Activated T-helper 1 cell treated with Interleukin-2 at 50 U/mL for 16 hours (primary cell): ENCODE measurements around the gene PARD3B.

ENCODE experiments used
- DNase-seq: peaks from one replicate; pipeline ENCODE4 v3.0.0-alpha.2; 2020; ENCODE audit warnings: low read depth

PARD3B gene

DNA sequence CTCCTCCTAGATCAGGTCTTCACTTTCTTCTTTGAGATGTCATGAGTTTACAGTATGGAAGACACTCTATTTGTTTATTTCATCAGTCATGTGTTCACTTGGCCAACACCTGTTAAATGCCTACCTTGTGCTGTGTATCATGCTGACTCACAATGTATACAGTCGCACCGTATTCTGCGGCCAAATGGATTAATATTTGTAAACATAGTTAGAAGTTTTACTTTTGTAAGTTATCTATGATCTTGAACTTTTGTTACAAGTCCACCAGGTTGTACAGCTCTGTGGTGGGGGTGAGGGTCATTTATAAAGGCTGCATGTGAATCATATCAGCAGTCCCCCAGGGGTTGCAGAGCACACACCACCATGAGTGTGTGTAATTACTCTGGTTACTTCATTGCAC is 728.4 kb downstream of the PARD3B start:
- DNase-seq: no peak

DNA sequence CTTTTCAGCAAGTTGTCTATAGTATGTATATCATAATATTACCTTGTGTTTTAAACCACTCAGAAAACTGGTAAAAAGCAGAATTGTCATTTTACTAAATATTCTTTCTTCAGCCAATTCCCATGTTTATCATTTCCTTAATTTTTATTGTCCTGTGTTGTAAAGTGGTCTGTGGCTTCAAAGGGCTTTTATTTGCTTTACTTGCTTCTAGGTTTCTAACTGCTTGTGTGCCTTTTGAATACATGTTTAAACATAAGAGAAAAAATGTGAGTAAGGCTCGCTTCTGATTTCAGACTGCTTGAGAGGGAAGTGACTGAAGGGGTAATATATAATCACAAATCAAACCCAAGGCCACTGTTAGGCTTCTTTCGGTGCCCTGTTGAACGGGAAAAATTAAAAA is 729.5 kb downstream of the PARD3B start:
- no peak for DNase-seq

DNA sequence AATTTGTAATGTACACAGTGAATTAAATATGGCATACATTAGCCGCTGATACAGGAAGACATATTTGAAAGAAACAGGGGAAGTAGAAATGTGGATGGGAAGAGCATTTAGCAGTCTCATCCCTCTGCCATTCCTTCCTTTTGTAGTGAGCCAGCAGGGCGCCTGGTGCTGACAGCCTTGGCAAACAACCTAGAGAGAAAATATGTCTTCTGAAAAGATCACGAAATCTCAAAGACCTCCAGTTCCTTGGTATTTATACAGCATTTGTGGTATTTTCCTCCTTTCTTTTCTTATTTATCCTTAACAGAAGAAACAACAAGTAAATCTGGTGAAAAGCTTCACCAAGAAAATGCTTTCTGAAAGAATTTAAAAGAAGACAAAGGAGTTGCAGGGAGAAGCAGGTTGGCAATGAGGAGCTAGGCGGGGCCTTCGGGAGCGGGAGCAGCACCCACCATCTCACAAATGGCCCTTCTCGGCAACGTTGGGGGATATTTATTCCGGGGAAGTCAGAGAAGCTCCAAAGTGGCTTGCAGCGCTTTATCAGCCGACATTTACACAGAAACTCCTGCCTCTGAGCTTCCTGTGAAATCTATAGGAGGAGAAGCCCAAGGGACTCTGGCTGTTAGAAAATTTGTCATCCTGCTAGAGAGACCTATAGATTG is 731.0 kb downstream of the PARD3B start:
- DNase-seq: no peak

DNA sequence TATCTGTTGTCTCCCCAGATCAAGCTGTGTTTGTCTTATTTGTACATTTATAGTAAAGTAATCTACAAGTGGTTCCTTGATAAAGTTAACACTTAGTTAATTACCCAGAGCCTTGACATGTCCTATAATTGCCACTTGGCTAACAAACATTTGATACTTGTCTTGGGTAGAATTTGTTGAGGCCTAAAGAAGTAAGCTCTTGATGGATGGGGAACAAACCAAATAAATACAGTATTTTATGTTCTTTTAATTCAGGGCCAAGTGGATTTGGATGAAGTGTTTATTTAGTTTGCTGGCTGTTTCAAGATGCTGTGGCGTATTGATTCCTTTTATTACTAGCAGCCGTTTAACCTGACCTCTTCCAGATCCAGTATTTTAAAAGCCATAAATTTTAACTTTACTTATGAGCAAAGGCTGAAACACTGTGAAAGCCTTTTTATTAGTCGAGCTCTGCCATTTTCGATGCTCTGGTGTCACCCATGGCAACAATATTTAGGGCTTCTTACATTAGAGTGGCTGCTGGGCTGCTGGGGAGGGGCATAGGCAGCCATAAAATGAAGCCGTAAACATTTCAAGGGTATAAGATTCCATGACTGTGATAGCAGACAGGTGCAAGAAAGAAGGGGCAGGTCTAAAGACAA is 735.4 kb downstream of the PARD3B start:
- no peak for DNase-seq

- DNase-seq: no peak
These were observed 738.5 kb downstream of the PARD3B start for GRCh38 chr2:205283736-205284270.

DNA sequence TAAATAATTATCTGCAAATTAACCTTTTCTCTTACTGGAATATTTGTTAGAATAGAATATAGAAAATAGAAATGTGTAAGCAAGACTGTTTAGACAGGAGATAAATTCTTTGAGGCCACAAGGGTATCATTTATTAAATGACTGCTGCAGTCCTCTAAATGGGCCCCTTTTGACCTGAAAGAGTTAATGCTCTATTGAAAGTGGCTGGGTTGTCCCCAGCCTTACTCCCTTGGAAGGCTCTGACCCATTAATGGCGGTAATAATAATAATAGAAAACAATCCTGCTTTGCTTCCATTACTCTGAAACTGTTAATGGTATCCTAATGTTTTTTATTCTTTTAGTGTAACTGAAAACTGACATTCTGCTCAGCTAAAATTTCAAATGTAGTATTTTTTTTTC is 739.1 kb downstream of the PARD3B start:
- DNase-seq: no peak

GRCh38 chr2:205287316-205287715 is 742.0 kb downstream of the PARD3B start:
- DNase-seq: no peak

DNA sequence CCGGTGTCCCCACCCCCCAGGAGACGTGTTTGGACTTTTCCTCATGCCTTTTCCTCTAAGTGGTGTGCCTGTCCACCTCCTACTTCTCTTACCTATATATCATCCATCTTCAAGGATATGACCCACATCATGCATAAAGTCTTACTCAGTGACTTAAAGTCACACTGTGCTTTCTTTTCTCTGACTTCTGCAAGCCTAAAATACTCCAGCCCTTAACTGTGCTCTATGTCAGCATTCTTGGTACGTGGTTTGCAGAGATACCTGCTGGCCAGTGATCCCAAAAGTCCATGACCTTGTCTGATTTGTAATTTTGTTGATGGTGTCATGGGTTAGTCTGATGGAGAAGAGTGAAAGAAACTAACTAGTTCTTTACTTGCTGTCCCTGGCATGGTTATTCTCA is 743.4 kb downstream of the PARD3B start:
- DNase-seq: no peak

- DNase-seq: no peak
These were observed 745.0 kb downstream of the PARD3B start for GRCh38 chr2:205290299-205290698.

GRCh38 chr2:205292665-205293295 is 747.5 kb downstream of the PARD3B start:
- no peak for DNase-seq

DNA sequence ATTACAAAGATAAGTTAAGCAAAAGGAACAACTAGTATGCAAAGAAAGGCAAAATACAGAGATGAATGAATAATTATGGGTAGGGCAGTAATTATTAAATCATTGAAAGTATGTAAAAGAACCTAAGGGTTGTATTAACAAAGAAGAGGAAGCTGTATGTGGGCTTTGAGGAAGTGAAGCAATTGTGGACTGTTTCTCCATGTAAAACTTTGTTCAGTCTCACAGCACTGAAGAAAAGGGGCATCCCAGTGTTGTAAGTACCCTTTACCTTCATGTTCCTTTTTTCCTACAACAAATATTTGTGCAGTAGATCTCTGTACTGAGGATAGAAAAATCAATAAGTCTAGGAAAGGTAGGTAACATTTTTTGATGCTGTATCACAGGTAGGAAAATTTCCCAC is 748.3 kb downstream of the PARD3B start:
- DNase-seq: no peak

- DNase-seq: no peak
These were observed 751.7 kb downstream of the PARD3B start for GRCh38 chr2:205296959-205297358.

- DNase-seq: no peak
These were observed 752.1 kb downstream of the PARD3B start for GRCh38 chr2:205297368-205297767.

GRCh38 chr2:205297846-205298245 is 752.6 kb downstream of the PARD3B start:
- DNase-seq: no peak

- DNase-seq: no peak
These were observed 765.9 kb downstream of the PARD3B start for GRCh38 chr2:205311201-205311600.

DNA sequence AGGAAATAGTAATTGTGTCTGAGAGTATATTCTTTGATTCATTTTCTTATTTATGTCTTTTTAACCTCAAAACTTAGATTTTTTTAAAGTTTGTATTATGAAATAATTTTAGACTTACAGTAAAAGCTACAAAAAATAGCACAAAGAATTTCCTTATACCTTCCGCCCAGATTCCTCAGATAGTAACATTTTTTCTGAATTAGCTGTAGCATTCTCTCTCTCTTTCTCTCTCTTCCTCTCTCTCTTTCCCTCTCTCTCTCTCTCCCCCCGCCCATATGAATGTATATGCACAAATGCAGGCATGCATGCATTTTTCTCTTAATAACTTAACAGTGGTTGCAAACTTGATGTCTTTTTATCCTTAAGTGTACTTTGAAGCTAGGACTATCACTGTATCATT is 776.0 kb downstream of the PARD3B start:
- no peak for DNase-seq

DNA sequence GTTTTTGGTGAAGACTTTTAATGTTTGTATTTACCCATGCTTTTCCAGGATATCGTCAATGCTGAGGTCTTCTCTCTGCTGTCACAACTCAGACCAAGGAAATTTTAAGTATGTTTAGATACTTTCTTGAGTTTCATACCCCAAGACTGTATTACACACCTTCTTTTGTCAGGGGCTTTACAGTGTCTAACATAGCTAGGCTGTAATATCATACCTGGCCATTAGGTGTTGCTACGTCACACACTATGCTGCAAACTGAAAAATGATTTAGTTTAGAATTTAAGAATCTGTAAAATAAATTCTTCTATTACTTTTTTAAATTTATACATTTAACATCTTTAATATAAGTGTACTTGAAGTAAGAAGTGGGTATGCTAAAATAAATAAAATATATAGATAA is 778.7 kb downstream of the PARD3B start:
- no peak for DNase-seq

GRCh38 chr2:205324355-205324754 is 779.1 kb downstream of the PARD3B start:
- no peak for DNase-seq

DNA sequence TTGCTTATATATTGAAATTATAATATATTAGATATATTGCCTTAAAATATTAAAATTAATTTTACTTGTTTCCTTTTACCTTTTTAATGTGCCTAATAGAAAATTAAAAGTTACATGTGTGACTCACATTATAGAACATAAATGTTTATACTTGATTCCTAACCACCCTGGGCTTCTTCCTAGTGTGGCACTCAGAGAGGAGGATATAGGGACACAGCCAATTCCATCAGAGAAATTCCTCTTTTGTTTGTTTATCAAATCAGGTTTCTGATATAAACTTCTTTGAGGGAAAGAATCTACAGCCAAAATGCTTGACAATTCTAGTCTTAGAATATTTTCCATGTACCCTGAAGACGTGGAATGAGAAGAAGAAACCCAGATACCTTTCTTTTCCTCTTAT is 788.1 kb downstream of the PARD3B start:
- no peak for DNase-seq

DNA sequence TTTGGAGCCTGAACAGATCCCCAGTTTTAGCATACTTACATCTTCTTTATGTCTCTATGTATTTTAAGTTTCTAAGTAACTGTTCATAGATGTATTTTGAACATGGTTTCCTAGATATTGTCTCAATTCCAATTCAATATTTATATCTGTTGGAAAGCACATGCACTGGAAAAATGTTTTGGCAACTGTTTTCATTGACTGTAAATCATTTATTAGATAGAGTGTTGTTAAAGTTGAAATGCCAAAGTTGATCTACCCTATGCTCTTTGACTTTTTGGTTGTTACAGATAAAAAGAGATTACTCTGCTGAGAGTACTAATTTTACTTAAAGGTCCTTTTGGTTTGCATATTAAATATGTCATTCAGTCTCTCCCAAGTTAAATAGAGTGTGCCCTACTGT is 792.0 kb downstream of the PARD3B start:
- DNase-seq: no peak

- DNase-seq: no peak
These were observed 792.9 kb downstream of the PARD3B start for GRCh38 chr2:205338156-205338555.

DNA sequence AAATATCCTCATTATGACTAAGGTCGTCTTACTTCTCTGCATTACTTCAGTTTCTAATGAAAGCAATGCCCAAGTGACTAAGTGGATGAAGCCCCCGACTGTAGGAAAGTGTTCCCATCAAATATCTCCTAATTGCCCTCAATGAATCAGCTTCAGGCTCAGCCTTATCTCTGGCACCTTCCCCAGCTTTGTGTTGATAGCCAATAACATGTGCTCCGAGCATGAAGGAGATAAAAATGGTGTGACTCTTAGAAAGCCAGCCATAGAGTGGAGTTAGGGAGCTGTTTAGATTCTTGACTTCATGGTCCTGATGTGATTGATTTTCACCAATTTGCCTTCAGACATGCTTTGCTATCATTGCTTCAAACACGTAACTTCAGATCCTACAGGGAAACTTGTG is 797.8 kb downstream of the PARD3B start:
- DNase-seq: no peak

DNA sequence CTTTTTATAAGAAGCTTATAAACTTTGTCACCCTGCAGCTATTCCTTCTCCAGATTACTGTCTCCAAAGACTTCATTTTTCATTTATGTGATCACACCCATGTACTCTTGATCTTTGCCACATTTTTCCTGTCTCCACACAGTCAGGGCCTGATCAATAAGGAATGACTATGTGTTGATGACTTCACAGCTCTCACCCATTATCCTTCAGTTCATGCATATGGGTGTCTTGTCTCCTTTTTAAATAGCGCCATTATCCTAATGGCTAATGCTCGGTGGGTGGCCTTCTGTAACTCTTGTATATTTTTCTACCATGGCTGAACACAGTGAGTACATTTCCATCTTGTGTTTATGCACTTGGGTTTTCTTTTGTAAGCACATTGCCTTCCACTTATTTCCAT is 801.4 kb downstream of the PARD3B start:
- DNase-seq: no peak
